GM23338 (cell line): ENCODE measurements around the gene PRR12. TPM values are rescaled to one million over a fixed set of nuclear protein-coding genes. Genes with fewer than 3 reads are reported as not detected.

Experiments
- ATAC-seq: fragments of 200-7000 bp; cut with Tn5 transposase; 3 replicates; pipeline ENCODE4 v1.9.1; 2020
- DNase-seq: peaks from one replicate; pipeline ENCODE4 v3.0.0-alpha.2; 2015; ENCODE audit warnings: low spot score
- H2AFZ ChIP-seq: fragments of 200-600 bp; sonication (generic); 2 replicates; pipeline ENCODE4 v1.8.0; 2016; ENCODE audit warnings: antibody characterized with exemption, mild to moderate bottlenecking, moderate library complexity
- H3F3A ChIP-seq: fragments of 200-600 bp; sonication (generic); replicated peaks from 2 replicates; pipeline ENCODE4 v1.8.0; 2017; ENCODE audit warnings: antibody characterized with exemption, mixed run types, low read depth
- H3K27ac ChIP-seq: fragments of 200-600 bp; sonication (generic); 2 replicates; pipeline ENCODE4 v1.6.1; 2016; ENCODE audit warnings: low read depth
- H3K27me3 ChIP-seq: fragments of 200-600 bp; sonication (generic); 2 replicates; pipeline ENCODE4 v1.8.0; 2016; ENCODE audit warnings: mild to moderate bottlenecking, mixed run types, moderate library complexity; ENCODE audit not compliant: insufficient read depth
- H3K36me3 ChIP-seq: fragments of 200-600 bp; sonication (generic); 2 replicates; pipeline ENCODE4 v1.8.0; 2016; ENCODE audit warnings: mild to moderate bottlenecking; ENCODE audit not compliant: insufficient read depth
- H3K4me1 ChIP-seq: fragments of 200-600 bp; sonication (generic); 2 replicates; pipeline ENCODE4 v1.8.0; 2016; ENCODE audit warnings: mild to moderate bottlenecking, moderate library complexity; ENCODE audit not compliant: insufficient read depth
- H3K4me2 ChIP-seq: fragments of 200-600 bp; sonication (generic); 2 replicates; pipeline ENCODE4 v1.7.1; 2017; ENCODE audit warnings: mixed run types
- H3K4me3 ChIP-seq: fragments of 200-600 bp; sonication (generic); 2 replicates; pipeline ENCODE4 v1.6.1; 2016; ENCODE audit warnings: mixed run types
- H3K79me2 ChIP-seq: fragments of 200-600 bp; sonication (generic); replicated peaks from 2 replicates; pipeline ENCODE4 v1.8.0; 2017; ENCODE audit warnings: mild to moderate bottlenecking; ENCODE audit not compliant: insufficient read depth
- H3K9me2 ChIP-seq: fragments of 200-600 bp; sonication (generic); 2 replicates; pipeline ENCODE4 v1.8.0; 2017; ENCODE audit not compliant: insufficient read depth
- H4K20me1 ChIP-seq: fragments of 200-600 bp; sonication (generic); replicated peaks from 2 replicates; pipeline ENCODE4 v1.8.0; 2017; ENCODE audit warnings: mild to moderate bottlenecking; ENCODE audit not compliant: insufficient read depth
- H3K27ac Mint-ChIP-seq: 2 replicates; pipeline ENCODE4 v1.8.0; 2020; ENCODE audit warnings: inconsistent platforms, mild to moderate bottlenecking, moderate library complexity, mixed read lengths
- H3K27me3 Mint-ChIP-seq: 3 replicates; pipeline ENCODE4 v1.8.0; 2022; ENCODE audit warnings: low read depth, mild to moderate bottlenecking, moderate library complexity, mixed read lengths, inconsistent platforms; ENCODE audit not compliant: insufficient read depth, poor library complexity
- H3K36me3 Mint-ChIP-seq: 3 replicates; pipeline ENCODE4 v1.8.0; 2021; ENCODE audit warnings: low read depth, mild to moderate bottlenecking, inconsistent platforms, moderate library complexity, mixed read lengths
- H3K4me1 Mint-ChIP-seq: 3 replicates; pipeline ENCODE4 v1.8.0; 2020; ENCODE audit warnings: mild to moderate bottlenecking, inconsistent platforms, mixed read lengths
- H3K4me3 Mint-ChIP-seq: 3 replicates; pipeline ENCODE4 v1.8.0; 2021; ENCODE audit warnings: moderate library complexity, mild to moderate bottlenecking, inconsistent platforms, mixed read lengths
- H3K9me3 Mint-ChIP-seq: 3 replicates; pipeline ENCODE4 v1.8.0; 2020; ENCODE audit warnings: moderate library complexity, mild to moderate bottlenecking, inconsistent platforms, mixed read lengths
- CREB1 ChIP-seq: fragments of 250-450 bp; sonication (Bioruptor Pico); IDR thresholded peaks from 2 replicates; pipeline ENCODE4 v1.5.0; 2020; ENCODE audit warnings: low read depth, mild to moderate bottlenecking, moderate library complexity
- EZH2 ChIP-seq: fragments of 200-600 bp; sonication (generic); IDR thresholded peaks from one replicate; pipeline ENCODE4 v1.8.0; 2017; ENCODE audit warnings: antibody characterized with exemption, mild to moderate bottlenecking, low read depth; ENCODE audit not compliant: unreplicated experiment
- JUNB ChIP-seq: IDR thresholded peaks from one replicate; pipeline ENCODE4 v1.6.1; 2016; ENCODE audit warnings: antibody characterized with exemption; ENCODE audit not compliant: unreplicated experiment
- POLR2AphosphoS5 ChIP-seq: IDR thresholded peaks from 2 replicates; pipeline ENCODE4 v1.6.1; 2016; ENCODE audit warnings: antibody characterized with exemption, low read depth
- STAT1 ChIP-seq: IDR thresholded peaks from one replicate; pipeline ENCODE4 v1.6.1; 2016; ENCODE audit warnings: antibody characterized with exemption; ENCODE audit not compliant: unreplicated experiment
- polyA plus RNA-seq: library from polyadenylated mRNA; unstranded; fragments of >200 nt; fragmentation: Nextera tagmentation; extraction: Ambion mirVana; gene quantifications from 2 replicates; pipeline ENCODE4 v1.2.1, GENCODE V29; 2016
- total RNA-seq: library from RNA; depleted of rRNA; stranded (reverse); fragments of >200 nt; shearing (Covaris generic); gene quantifications from 2 replicates; pipeline ENCODE4 v1.2.3, GENCODE V29; 2014
- TF ChIP-seq, protein P1 (sequence below): IDR thresholded peaks from 2 replicates; pipeline ENCODE4 v1.6.1; 2016; ENCODE audit warnings: antibody characterized with exemption
- TF ChIP-seq, protein P2 (sequence below): IDR thresholded peaks from one replicate; pipeline ENCODE4 v1.6.1; 2018; ENCODE audit warnings: antibody characterized with exemption; ENCODE audit not compliant: unreplicated experiment

Gene PRR12
- total and polyA plus RNA-seq, 2 experiments from 2014 or later: 8.6 to 41.6 TPM

DNA sequence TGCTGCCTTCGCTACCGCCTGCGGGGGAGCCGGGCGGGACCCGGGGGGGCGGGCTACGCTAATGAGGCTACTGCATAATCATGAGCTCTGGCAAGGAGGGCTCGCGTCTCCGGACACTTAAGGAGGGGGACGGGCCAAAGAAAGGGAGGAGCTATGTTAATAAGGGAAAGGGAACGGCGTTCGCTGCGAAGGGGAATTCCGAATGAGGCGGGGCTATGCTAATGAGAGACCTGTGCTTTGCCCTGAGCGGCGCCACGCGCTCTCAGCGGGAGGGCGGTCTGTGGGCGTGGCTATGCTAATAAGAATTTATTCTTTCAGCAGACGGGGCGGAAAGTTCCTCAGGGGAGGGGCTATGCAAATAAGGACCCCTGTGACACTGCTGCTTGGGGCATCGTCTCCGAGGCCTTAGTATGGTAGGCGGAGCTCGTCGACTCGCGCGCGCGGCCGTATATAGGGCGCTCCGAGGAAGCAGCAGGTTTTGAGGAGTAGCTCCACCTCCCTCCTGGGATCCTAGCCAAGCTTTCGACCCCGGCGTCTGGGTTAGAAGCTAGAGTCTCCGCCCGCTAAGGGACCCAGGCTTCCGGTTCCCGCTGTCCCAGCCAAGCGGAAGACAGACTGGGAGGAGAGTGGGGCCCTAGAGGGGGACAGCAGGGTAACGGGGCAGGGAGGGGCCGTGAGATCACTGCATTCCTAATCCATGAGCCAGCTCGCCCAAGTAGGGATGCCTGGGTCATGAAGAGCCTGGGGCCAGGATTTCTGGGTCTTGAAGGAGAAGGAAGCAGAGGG lies 49.3 kb downstream of the PRR12 start, which contains the start of gene RRAS:
RRAS (minus strand) TSS at position 31 of the 786 bp plus-strand sequence. CDS start 45 bp downstream, outside the sequence.
- H3K36me3 ChIP-seq: no peaks in the 10 kb centered on the region
- H3F3A ChIP-seq: peaks cover 20% of the 10 kb centered on the region
- peaks cover 48% of the 10 kb centered on the region for H3K4me1 ChIP-seq
- H3K27ac ChIP-seq: peak within 1 kb of the TSS; percentile 100
- peak within 1 kb of the TSS; percentile 97 for H3K4me3 Mint-ChIP-seq
- H3K27me3 Mint-ChIP-seq: peaks cover 43% of the 10 kb centered on the region
- H3K36me3 Mint-ChIP-seq: peaks cover 4% of the 10 kb centered on the region; the same call in 2 of the 3 replicates
- peaks cover 13% of the 10 kb centered on the region for H4K20me1 ChIP-seq
- peak; percentile 65 for ATAC-seq
- peak within 1 kb of the TSS; percentile 100 for H3K27ac Mint-ChIP-seq
- no peaks in the 10 kb centered on the region for H3K9me2 ChIP-seq
- H2AFZ ChIP-seq: no peak within 1 kb of the TSS
- peaks cover 66% of the 10 kb centered on the region for H3K4me1 Mint-ChIP-seq
- H3K4me2 ChIP-seq: peak within 1 kb of the TSS; percentile 90
- TF ChIP-seq, protein P1, sequence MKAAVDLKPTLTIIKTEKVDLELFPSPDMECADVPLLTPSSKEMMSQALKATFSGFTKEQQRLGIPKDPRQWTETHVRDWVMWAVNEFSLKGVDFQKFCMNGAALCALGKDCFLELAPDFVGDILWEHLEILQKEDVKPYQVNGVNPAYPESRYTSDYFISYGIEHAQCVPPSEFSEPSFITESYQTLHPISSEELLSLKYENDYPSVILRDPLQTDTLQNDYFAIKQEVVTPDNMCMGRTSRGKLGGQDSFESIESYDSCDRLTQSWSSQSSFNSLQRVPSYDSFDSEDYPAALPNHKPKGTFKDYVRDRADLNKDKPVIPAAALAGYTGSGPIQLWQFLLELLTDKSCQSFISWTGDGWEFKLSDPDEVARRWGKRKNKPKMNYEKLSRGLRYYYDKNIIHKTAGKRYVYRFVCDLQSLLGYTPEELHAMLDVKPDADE: 0 out of 2 replicates have a peak, but pooled peaks have one; percentile 43
- TF ChIP-seq, protein P2, sequence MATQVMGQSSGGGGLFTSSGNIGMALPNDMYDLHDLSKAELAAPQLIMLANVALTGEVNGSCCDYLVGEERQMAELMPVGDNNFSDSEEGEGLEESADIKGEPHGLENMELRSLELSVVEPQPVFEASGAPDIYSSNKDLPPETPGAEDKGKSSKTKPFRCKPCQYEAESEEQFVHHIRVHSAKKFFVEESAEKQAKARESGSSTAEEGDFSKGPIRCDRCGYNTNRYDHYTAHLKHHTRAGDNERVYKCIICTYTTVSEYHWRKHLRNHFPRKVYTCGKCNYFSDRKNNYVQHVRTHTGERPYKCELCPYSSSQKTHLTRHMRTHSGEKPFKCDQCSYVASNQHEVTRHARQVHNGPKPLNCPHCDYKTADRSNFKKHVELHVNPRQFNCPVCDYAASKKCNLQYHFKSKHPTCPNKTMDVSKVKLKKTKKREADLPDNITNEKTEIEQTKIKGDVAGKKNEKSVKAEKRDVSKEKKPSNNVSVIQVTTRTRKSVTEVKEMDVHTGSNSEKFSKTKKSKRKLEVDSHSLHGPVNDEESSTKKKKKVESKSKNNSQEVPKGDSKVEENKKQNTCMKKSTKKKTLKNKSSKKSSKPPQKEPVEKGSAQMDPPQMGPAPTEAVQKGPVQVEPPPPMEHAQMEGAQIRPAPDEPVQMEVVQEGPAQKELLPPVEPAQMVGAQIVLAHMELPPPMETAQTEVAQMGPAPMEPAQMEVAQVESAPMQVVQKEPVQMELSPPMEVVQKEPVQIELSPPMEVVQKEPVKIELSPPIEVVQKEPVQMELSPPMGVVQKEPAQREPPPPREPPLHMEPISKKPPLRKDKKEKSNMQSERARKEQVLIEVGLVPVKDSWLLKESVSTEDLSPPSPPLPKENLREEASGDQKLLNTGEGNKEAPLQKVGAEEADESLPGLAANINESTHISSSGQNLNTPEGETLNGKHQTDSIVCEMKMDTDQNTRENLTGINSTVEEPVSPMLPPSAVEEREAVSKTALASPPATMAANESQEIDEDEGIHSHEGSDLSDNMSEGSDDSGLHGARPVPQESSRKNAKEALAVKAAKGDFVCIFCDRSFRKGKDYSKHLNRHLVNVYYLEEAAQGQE: no peak
- TF ChIP-seq POLR2AphosphoS5: peak; percentile 59
- H3K79me2 ChIP-seq: peaks cover 26% of the 10 kb centered on the region
- peak; percentile 100 for DNase-seq
- H3K4me3 ChIP-seq: peak within 1 kb of the TSS; percentile 70
- 0 out of 3 replicates have a peak, but pooled peaks cover under 1% of the 10 kb centered on the region for H3K9me3 Mint-ChIP-seq
- peaks cover 11% of the 10 kb centered on the region; the same call in 1 of the 2 replicates for H3K27me3 ChIP-seq

DNA sequence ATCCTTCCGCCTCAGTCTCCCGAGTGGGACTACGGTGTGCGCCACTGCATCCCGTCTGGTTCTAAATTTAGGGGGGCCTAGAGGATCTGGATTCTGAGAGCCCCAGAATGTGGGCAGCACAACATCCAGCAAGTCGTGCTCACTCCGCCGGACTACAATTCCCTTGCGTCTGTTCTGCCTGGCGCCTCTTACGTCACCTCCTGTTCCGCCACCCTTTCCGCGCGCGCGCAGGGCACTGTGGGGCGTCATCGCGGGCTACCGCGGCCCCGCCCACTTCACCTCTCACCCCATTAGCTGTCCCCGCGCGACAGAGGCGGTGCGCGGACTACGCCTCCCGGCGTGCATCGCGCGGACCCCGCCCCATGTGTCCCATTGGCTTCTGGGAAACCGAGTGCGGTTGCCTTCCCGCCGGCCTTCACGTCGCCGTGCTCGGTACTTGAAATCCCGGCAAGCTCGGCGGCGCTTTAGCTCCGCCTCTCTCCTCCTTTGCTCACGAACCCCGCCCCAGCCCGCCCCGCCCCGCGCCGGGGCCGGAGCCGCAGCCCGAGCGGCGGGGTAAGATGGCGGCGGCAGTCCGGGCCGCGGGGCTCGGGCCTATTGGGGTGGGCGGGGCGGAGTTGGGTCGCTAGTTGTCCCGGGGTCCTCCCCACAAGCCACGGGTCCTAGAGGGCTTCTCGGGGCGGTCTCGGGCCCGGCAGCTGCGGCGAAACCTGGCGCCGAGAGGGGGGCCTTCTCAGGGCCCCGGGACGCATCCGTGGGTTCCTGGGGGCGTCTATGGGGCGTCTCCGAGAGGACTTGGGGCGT lies 50.9 kb downstream of the PRR12 start, which contains the start of gene SCAF1:
SCAF1 (plus strand) TSS at position 522 of the 804 bp plus-strand sequence. CDS start 2,818 bp downstream, outside the sequence.
- H3F3A ChIP-seq: peaks cover 21% of the 10 kb centered on the region
- Mint-ChIP-seq H3K4me3 (peak within 1 kb of the TSS; percentile 97), H3K36me3 (peaks cover 17% of the 10 kb centered on the region), H3K9me3 (no peaks in the 10 kb centered on the region), H3K27me3 (peaks cover 36% of the 10 kb centered on the region), H3K4me1 (peaks cover 51% of the 10 kb centered on the region), H3K27ac (peak within 1 kb of the TSS; percentile 100)
- peak within 1 kb of the TSS; percentile 100 for H3K27ac ChIP-seq
- peak; percentile 50; the same call in 1 of the 2 replicates for TF ChIP-seq POLR2AphosphoS5
- peak; percentile 96 for TF ChIP-seq CREB1 (CRISPR knock-in tag)
- TF ChIP-seq EZH2: no peak
- no peak for TF ChIP-seq JUNB
- TF ChIP-seq, protein P1: peak; percentile 99
- TF ChIP-seq STAT1: no peak
- H3K9me2 ChIP-seq: no peaks in the 10 kb centered on the region
- H2AFZ ChIP-seq: peak within 1 kb of the TSS; percentile 89; the same call in 1 of the 2 replicates
- DNase-seq: peak; percentile 99
- H4K20me1 ChIP-seq: peaks cover 13% of the 10 kb centered on the region
- H3K36me3 ChIP-seq: no peaks in the 10 kb centered on the region; the same call in 1 of the 2 replicates
- ATAC-seq: peak; percentile 31
- H3K4me2 ChIP-seq: peak within 1 kb of the TSS; percentile 90
- peaks cover 26% of the 10 kb centered on the region for H3K79me2 ChIP-seq
- H3K4me3 ChIP-seq: peak within 1 kb of the TSS; percentile 100
- H3K4me1 ChIP-seq: peaks cover 40% of the 10 kb centered on the region
- H3K27me3 ChIP-seq: peaks cover 11% of the 10 kb centered on the region; the same call in 1 of the 2 replicates
